Measurements from ENCODE around the gene NT5C2. TPM values are rescaled to one million over a fixed set of nuclear protein-coding genes. Genes with fewer than 3 reads are reported as not detected.

NT5C2 gene
- total and polyA plus RNA-seq, 2 of the 8 experiments (the other 6 are each of a cell fraction or from before 2014, with no cell fraction given) = 35.2 to 106 TPM

GRCh38 chr10:103157246-103157645 is 35.8 kb downstream of the NT5C2 start (continued):
- TF ChIP-seq CHD7 (IDR thresholded peaks at IDR 0.05; ENCODE audit: insufficient replicate concordance, low read length) (no peak), KDM1A (IDR thresholded peaks at IDR 0.05; ENCODE audit: borderline replicate concordance, low read length) (no peak), JUND (IDR thresholded peaks at IDR 0.05; ENCODE audit: low read length) (no peak), SUZ12 (IDR thresholded peaks at IDR 0.05; ENCODE audit: low read length) (no peak), KDM4A (IDR thresholded peaks at IDR 0.05; ENCODE audit: low read depth, low read length, severe bottlenecking) (no peak), TCF12 (IDR thresholded peaks at IDR 0.05; ENCODE audit: low read depth, low read length) (no peak), SAP30 (IDR thresholded peaks at IDR 0.05; ENCODE audit: insufficient read depth, insufficient replicate concordance, low read length) (no peak), ATF3 (IDR thresholded peaks at IDR 0.05; ENCODE audit: insufficient read depth, low read depth, low read length) (no peak), RFX5 (IDR thresholded peaks at IDR 0.05; ENCODE audit: borderline replicate concordance, low read depth, low read length) (no peak), BACH1 (IDR thresholded peaks at IDR 0.05; ENCODE audit: low read length) (no peak), CEBPB (IDR thresholded peaks at IDR 0.05; ENCODE audit: low read depth, low read length) (no peak), EGR1 (IDR thresholded peaks at IDR 0.05; ENCODE audit: borderline replicate concordance, low read depth, low read length) (no peak)
